Activated CD4-positive, alpha-beta T cell treated with anti-CD3 and anti-CD28 coated beads, Interleukin-2, amount 50 U/mL, for 4 hours (primary cell): Measurements from ENCODE around the gene SVOPL.

Experiments
- DNase-seq, 2 experiments: peaks; one replicate each; pipeline ENCODE4 v3.0.0-alpha.2; 2020

SVOPL gene

DNA sequence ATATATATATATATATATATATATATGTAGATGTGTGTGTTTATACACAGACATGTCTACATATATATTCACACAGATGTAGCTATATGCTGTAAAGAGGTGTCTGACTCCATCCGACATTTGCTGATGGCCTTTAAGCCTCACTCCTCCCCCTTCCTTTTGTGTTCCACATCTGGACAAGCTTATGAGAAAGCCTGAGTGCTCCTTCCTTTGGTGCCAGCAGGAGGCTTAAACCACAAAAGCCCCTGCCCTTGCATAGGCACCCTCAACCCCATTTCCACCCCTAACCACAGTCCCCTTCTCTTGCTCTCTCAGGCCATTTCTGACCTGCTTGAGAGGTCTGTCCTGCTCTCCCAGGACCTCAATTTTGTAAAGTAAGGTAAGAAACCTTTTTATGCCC is 98.7 kb downstream of the SVOPL start:
- DNase-seq, result no peak

DNA sequence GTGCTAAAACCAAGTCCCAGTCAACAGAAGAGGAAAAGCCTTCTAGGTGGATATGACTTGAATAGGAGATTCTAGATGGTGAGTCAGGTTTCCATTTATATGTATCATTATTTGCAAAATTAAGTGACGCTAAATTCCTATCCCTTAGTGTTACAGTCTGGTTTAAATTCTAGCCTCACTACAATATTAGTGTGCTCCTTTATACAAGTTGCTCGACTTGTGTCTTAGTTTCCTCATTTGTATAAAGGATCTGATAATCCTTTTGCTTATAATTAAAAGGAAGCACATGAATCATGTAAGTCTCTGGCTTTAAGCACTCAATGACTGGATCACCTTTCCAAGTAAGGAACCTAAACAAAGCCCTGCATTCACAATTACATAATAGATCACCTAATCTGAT is 105.7 kb downstream of the SVOPL start:
- DNase-seq, result no peak

DNA sequence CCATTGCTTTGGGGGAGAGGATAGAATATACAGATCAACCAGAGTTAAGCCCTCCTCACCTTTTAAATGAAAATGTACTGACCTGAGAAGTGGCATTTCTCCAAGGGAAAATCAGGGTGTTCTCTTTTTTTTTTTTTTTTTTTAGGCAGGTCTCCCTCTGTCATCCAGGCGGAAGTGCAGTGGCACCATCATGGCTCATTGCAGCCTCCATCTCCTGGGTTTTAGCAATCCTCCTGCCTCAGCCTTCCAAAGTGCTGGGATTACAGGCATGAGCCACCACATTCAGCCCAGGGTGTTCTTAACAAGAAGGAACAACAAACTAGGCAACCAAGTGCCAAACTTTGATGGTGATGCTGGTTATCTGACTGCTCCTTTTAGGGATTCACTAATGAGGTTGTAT is 111.0 kb downstream of the SVOPL start:
- no peak for DNase-seq

DNA sequence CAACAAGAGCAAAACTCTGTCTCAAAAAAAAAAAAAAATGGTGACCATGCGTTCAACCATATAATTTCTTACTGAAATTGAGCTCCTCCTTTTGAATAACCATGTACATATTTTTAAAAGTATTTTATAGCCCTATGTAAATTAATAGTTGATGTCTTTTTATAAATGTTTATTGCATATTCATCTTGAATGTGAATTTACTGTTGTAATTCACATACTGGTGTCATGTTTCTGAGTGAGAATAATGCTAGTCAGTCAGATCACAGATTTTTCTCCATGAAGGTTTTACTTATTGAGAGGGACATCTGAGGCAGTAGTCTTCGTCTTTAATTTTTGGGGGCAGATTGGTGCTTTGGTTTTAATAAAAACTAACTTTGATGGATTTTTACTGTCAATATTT is 112.2 kb downstream of the SVOPL start:
- no peak for DNase-seq

DNA sequence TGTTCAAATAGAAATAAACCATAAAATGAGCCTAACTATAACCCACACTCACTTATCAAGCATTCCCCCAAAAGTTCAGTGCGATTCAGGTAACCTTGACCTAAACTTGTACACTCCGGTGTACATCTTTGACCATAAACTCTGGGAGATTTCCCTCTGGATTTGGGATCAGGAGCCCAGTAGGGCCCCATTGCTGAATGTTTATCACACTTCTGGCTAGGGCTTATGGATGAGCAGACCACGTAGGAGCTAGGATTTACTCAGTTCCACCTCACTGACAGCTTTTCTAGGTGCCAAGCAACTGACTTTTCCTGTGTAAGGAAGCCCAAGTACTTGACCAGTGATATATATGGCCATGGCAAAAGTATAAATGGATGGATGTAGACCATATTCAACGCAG is 113.7 kb downstream of the SVOPL start:
- DNase-seq, result no peak

DNA sequence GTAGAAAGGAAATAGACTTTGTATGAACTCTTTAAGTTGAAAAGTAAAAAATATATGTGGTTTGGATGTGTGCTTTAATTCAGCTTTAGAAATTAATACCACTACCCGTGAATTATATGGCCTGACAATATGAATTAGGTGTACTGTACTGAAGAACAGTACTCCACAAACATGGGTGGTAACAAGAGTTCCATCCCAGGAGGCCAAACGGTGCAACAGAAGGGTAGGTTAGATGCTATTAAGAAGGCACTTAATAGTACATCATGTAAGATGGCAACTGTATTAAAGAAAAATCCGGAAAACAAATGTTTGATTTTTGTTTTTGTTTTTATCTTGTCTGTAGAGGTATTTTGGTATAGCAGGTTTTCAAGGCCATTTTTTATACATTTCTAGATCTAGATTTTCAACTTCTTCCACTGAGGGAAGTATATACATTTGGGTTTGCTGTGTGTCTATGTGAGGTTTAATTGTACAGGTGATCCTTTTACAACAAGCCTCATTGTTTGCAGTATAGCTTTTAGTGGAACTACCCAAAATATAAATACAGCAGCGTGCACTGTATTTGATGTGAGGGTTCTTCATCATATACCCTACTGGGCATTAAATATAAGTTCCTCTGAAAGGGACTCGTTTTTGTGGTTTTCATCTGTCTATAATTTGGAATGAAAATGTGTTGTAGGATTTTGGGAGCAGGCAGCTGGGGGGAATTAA is 115.7 kb downstream of the SVOPL start:
- no peak for DNase-seq

DNA sequence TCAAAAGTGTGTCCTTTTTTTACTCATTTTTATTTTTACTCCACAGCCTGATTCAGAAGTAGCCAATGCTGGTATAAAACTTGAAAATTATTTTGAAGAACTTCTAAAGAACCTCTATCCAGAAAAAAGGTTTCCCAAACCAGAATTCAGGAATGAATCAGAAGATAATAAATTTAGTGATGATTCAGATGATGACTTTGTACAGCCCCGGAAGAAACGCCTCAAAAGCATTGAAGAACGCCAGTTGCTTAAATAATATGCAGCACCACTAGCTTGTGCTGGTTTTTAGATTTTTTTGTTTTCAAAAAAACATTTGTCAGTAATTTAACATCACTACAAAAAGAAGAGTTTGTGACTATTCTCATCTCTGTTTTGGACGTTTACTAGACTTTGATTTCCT is 116.5 kb downstream of the SVOPL start:
- no peak for DNase-seq

DNA sequence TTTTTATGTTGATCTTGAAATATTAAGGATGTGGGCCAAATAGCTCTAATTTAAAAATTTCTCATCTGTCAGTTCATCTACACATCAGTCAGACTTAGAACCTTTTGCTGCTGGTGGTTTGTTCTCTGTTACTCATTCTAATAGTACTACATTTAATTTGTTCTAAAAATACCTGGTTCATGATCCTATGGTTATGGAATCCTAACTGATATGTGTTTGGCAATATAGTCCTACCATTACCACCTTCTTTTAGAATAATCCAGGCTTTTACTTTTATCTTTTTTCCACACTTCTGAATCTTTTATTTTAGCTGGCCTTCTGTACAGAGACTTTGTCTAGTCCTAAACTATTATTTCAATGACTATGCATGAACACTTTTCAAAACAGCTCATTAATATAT is 116.9 kb downstream of the SVOPL start:
- DNase-seq, result no peak

DNA sequence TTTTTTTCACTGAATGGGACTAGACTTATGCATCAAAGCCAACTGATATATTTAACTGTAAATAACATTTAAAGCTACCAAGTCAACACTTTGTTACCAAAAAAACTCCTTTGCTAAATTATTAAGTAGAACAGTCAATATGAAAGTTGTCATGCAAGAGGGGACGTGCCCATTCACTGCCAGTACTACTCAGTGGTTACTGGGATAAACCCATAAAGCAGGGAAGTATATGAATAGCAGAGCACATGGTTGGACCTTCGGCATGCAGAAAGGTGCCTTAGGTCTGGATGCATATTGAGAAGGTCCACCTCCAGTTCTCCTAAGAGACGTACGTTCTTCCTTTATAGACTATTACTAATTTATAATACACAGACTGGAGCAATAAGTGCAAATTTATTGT is 120.1 kb downstream of the SVOPL start:
- DNase-seq, result no peak

DNA sequence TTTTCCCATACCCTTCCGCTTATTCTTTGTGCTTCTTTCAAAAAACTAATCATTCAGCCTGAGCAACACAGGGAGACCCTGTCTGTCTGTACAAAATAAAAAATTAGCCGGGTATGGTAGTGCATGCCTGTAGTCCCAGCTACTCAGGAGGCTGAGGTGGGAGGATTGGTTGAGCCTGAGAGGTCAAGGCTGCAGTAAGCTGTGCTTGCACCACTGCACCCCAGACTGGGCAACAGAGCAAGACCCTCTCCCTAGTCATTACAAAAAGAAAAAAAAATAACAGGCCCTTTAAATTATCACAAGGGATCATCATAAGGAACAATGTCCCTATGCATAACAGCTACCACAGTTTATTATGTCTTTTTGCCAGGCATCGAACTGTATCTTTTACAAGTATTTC is 121.5 kb downstream of the SVOPL start:
- DNase-seq, result no peak

DNA sequence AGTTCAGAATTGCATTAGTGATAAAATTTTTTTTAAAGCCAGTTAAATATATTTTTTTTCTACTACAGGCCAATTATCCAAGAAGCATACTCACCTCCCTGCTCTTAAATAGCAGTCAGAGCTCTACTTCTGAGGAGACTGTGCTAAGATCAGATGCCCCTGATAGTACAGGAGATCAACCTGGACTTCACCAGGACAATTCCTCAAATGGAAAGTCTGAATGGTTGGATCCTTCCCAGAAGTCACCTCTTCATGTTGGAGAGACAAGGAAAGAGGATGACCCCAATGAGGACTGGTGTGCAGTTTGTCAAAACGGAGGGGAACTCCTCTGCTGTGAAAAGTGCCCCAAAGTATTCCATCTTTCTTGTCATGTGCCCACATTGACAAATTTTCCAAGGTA is 122.0 kb downstream of the SVOPL start:
- DNase-seq, result no peak

DNA sequence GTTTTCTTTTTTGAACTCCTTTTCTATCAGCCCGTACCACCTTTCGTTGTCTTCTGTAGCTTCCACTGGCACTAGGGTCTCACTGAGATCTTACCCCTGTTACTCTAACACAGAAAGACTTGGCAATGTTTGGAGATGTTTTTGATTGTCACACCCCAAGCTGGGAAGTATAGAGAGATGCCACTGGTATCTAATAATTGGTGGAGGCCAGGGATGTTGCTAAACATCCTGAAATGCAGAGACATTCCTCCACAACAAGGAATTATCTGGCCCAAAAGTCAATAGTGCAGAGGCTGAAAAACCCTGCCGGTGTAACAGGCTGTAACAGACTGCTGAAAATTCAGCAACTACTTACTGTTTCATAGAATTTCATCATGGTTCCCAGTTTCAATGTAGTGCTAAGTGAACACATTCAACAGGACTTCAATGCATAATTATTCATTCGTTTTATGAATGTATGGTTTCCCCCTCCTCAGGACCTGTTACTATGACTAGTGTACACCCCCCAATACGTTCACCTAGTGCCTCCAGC is 125.2 kb downstream of the SVOPL start:
- DNase-seq, result no peak

DNA sequence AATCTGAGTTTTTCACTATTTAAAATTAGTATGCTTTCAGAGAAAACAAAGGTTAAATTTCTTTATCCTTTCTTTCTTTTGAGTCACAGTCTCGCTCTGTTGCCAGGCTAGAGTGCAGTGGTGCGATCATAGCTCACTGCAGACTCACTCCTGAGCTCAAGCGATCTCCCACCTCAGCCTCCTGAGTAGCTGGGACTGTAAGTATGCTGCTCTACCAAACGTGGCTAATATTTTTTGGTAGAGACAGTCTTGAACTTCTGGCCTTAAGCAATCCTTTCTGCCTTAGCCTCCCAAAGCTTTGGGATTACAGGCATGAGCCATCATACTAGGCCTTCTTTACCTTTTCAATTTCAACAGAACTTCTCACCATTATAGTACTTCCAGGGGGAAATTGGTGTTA is 127.4 kb downstream of the SVOPL start:
- DNase-seq, result no peak

DNA sequence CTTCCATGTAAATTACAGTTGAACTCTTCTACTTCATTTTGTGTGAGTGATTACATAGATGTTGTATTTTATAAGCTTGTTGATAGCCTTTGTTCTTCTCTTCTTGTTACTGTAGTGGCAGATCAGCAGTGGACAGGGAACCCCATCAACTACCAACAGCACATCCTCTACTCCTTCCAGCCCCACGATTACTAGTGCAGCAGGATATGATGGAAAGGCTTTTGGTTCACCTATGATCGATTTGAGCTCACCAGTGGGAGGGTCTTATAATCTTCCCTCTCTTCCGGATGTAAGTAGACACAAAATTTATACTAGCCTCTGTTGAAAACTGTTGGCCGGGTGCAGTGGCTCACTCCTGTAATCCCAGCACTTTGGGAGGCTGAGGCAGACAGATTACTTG is 130.4 kb downstream of the SVOPL start:
- no peak for DNase-seq

DNA sequence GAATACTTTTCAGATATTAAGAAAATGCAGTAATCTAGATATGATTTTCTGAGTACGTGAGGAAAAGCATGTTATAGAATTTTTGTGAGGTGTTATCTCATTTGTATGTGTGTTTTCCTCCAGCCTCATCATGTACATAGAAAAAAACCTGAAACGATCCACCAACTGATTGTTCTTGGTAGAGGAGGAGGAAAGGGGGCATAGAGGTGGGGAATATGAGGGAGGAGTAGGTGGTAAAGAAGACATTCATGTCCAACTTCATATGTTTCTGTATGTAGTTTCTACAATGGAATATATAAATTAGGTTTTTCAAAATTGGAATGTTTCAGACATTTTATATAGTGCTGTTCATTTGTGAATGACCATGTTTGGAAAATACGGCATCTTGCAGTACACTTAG is 131.7 kb downstream of the SVOPL start:
- DNase-seq, result no peak

DNA sequence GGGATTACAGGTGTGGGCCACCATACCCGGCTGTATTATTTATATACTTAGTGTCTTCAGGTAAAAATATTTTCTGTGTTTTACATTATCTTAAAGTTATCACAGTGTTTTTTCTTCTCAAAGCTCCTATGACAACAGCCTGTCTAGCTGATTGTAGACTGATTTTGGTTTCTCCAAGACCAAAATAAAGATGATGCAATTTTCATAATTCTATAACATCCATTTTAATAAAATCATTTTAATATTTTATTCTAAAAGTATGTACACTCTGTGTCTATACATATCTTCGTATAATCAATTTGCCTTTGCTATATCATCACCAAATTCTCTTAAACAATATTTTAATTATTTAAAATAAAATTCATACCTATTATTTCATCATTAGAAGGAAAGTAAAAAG is 132.5 kb downstream of the SVOPL start:
- DNase-seq, result no peak

DNA sequence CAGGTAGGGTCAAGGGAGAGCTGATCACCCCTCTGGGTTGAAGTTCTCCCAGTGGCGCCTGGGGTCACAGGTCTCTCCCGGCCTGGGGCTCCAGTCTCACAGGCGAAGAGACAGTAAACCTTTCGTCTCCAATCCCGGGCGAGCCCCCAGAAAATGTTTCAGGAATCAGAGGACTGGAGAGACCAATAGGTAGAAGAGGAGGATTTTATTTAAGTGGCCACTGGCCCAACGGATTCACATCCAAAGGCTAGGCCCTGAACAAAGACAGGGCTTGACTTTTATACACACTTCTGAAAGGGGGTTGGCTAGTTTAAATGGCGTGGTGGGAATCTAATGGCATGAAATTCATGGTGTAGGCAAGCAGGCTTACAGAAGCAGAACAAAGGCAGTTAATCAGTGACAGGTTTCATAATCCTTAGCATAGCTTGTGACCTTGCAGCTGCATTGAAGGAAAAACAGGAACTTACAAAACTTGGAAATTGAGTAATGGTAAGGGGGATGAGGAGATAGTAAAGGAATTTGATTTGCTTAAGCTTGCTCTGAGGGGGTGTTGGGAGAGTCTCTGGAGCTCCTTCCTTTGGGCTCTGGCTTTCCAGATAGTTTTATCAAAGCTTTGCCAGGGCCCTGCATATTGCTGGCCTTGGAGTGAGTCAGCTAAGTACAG is 135.6 kb downstream of the SVOPL start:
- no peak for DNase-seq

DNA sequence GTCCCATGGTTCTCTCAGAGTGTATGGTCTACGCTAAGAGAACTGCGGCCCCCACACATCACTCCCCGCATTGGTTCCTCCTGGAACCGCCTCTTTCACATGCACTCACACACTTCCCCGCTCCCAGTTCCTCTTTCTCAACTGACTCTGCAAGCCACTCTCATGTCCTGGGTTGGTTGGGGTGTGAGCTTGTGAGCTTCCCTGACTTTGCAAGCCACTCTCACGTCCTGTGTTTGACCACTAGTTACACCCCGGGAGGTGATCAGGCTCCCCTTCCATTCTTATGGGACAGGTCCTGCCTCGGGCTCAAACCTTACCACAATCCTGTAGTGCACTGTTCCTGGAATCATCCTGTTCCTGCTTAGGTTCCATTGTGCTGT is 136.1 kb downstream of the SVOPL start:
- DNase-seq, result no peak

DNA sequence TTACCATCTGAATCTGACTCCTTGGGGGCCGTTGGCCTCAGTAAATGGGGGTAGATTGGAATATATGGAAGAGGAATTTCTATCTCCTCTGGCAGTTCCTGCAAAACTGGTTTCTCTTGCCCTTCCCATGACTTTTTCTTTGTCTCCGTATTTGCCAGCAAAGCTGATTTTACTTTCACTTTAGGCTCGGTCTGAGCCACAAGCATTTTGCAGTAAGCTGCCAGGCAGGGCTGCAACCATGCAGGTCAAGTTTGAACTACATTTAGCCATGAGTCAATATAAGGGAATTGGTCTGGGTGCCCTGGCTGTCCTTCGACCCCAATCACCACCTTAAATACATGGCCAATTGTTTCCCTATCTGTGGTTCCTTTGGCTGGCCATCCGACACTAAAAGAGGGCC is 136.8 kb downstream of the SVOPL start:
- no peak for DNase-seq

DNA sequence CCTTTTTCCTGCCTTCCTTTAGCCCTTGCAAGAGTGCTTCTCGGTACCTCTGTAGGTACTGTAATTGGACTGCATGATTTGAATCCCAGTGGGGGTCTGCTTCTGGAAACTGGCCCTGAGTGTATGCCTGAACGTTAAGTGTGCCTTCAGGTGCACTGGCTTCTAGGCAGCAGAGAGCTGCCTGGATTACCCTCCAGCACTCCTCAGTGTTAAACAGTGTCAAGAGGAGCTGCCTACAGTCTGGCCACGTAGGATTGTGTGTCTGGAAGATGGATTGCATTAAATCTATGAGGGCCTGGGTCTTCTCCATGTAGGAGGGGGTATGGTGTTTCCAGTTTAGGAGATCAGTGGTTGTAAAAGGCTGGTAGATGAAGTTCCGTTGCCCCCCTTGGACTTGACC is 137.4 kb downstream of the SVOPL start:
- no peak for DNase-seq

DNA sequence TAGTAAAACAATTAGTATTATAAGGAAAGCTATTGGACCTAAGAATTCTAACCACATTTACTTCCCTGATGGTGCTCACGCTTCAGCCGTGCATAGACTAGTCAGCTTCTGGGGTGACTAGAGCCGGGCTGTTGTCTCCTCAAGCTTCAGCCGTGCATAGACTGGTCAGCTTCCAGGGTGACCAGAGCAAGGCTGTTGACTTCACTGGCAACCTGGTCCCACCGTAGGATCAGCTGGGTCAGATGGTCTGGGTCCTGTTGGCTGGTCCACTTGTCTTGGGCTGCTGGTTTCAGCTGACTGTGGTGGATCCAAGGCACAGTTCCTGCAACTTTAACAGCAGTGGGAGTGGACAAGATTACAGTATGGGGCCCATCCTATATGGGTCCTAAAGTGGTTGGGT is 141.7 kb downstream of the SVOPL start:
- DNase-seq, result no peak

DNA sequence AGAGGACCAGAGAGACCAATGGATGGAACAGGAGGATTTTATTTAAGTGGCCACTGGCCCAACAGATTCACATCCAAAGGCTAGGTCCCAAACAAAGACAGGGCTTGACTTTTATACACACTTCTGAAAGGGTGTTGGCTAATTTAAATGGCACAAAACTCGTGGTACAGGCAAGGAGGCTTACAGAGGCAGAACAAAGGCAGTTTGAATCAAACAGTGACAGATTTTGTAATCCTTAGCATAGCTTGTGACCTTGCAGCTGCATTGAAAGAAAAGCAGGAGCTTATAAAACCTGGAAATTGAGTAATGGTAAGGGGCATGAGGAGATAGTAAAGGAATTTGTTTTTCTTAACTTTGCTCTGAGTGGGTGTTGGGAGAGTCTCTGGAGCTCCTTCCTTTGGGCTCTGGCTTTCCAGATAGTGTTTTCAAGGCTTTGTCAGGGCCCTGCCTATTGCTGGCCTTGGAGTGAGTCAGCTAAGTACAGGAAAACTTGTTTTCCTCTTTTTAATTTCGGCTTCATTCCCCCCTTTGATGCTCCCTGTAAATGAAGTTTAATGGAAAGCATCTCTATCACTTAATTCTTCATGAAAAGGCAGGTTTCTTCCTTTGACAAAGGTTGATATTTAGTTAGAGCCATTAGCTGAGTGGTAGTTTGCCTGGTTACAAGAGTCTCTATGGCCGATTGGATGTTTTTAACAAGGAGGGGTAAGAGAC is 144.2 kb downstream of the SVOPL start:
- DNase-seq, result no peak

DNA sequence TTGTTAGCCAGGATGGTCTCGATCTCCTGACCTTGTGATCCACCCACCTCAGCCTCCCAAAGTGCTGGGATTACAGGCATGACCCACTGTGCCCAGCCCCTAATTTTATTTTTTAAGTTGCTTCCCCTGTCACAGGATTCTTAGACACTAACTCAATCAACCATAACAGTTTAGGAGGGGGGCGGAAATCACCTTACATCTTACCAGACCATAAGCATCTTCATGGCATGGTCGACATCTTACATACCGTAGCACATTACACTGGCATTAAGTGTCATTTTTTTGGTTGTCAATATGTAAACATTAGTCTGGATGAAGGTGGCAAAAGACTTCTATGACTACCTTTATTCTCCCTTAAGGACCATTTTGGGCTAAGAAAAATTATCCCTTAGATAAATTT is 145.5 kb downstream of the SVOPL start:
- no peak for DNase-seq

DNA sequence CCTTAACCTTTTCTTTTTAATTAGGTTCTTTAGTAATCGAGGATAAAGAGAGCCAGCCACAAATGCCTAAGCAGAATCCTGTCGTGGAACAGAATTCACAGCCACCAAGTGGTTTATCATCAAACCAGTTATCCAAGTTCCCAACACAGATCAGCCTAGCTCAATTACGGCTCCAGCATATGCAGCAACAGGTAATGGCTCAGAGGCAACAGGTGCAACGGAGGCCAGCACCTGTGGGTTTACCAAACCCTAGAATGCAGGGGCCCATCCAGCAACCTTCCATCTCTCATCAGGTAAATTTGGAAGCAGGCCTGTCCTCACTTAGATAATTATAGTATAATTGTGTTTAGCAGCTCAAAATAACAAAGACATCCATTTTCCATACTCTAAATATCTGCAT is 146.5 kb downstream of the SVOPL start:
- DNase-seq, result no peak
